H9 (cell line): ENCODE data around the gene ZNF408. TPM values are rescaled to one million over a fixed set of nuclear protein-coding genes. Genes with fewer than 3 reads are reported as not detected.
"Not testable (repeated sequence)": the region's sequence is repeated elsewhere in the genome, so short reads cannot be mapped to it uniquely, and the experiment has no call there.

Source experiments
- DNase-seq: peaks from one replicate; pipeline ENCODE4 v3.0.0-alpha.2; 2017
- H2AFZ ChIP-seq: one replicate; pipeline ENCODE4 v1.6.1; 2013; ENCODE audit warnings: mild to moderate bottlenecking, low read length, control low read depth, moderate library complexity
- H2AK5ac ChIP-seq: 2 replicates; pipeline ENCODE4 v1.6.1; 2013; ENCODE audit warnings: low read length, control low read depth, mixed read lengths; ENCODE audit not compliant: insufficient read length
- H2BK120ac ChIP-seq: one replicate; pipeline ENCODE4 v1.6.1; 2013; ENCODE audit warnings: low read depth, mild to moderate bottlenecking, low read length, control low read depth, inconsistent platforms; ENCODE audit not compliant: poor library complexity, severe bottlenecking
- H2BK12ac ChIP-seq: 2 replicates; pipeline ENCODE4 v1.6.1; 2013; ENCODE audit warnings: low read length, control low read depth, mixed read lengths, low read depth; ENCODE audit not compliant: insufficient read length
- H2BK15ac ChIP-seq: 2 replicates; pipeline ENCODE4 v1.6.1; 2013; ENCODE audit warnings: low read depth, low read length, control low read depth
- H2BK20ac ChIP-seq: one replicate; pipeline ENCODE4 v1.6.1; 2013; ENCODE audit warnings: low read depth, mild to moderate bottlenecking, low read length, control low read depth, inconsistent platforms; ENCODE audit not compliant: poor library complexity, severe bottlenecking
- H2BK5ac ChIP-seq: 2 replicates; pipeline ENCODE4 v1.6.1; 2013; ENCODE audit warnings: low read length, control low read depth, mixed read lengths; ENCODE audit not compliant: insufficient read length
- H3K14ac ChIP-seq: 2 replicates; pipeline ENCODE4 v1.6.1; 2013; ENCODE audit warnings: low read length, control low read depth; ENCODE audit not compliant: insufficient read depth
- H3K18ac ChIP-seq: 2 replicates; pipeline ENCODE4 v1.6.1; 2013; ENCODE audit warnings: low read depth, mild to moderate bottlenecking, mixed read lengths, low read length, control low read depth; ENCODE audit not compliant: insufficient read length
- H3K23ac ChIP-seq: 2 replicates; pipeline ENCODE4 v1.6.1; 2013; ENCODE audit warnings: low read length, control low read depth, mixed read lengths, low read depth; ENCODE audit not compliant: insufficient read length
- H3K23me2 ChIP-seq: 2 replicates; pipeline ENCODE4 v1.6.1; 2013; ENCODE audit warnings: low read depth, mild to moderate bottlenecking, mixed read lengths, low read length, control low read depth; ENCODE audit not compliant: insufficient read length, poor library complexity, severe bottlenecking
- H3K27ac ChIP-seq: 2 replicates; pipeline ENCODE4 v1.5.1; 2013; ENCODE audit warnings: low read length, control low read depth, mixed read lengths, low read depth; ENCODE audit not compliant: insufficient read length
- H3K27me3 ChIP-seq: 2 replicates; pipeline ENCODE4 v1.6.1; 2013; ENCODE audit warnings: low read length, control low read depth, inconsistent platforms; ENCODE audit not compliant: insufficient read depth
- H3K4ac ChIP-seq: 2 replicates; pipeline ENCODE4 v1.6.1; 2013; ENCODE audit warnings: low read depth, mild to moderate bottlenecking, control low read depth, inconsistent platforms, low read length, moderate library complexity
- H3K4me1 ChIP-seq: 2 replicates; pipeline ENCODE4 v1.6.1; 2013; ENCODE audit warnings: low read length, control low read depth, inconsistent platforms; ENCODE audit not compliant: insufficient read depth
- H3K4me2 ChIP-seq: 2 replicates; pipeline ENCODE4 v1.6.1; 2013; ENCODE audit warnings: low read length, control low read depth, mixed read lengths; ENCODE audit not compliant: insufficient read length, insufficient read depth
- H3K56ac ChIP-seq: 2 replicates; pipeline ENCODE4 v1.6.1; 2013; ENCODE audit warnings: low read depth, mild to moderate bottlenecking, mixed read lengths, low read length, control low read depth; ENCODE audit not compliant: insufficient read length
- H3K79me1 ChIP-seq: 2 replicates; pipeline ENCODE4 v1.6.1; 2013; ENCODE audit warnings: low read depth, mild to moderate bottlenecking, moderate library complexity, low read length, control low read depth, inconsistent platforms; ENCODE audit not compliant: insufficient read depth, poor library complexity, severe bottlenecking
- H3K79me2 ChIP-seq: 2 replicates; pipeline ENCODE4 v1.6.1; 2013; ENCODE audit warnings: low read length, control low read depth, inconsistent platforms; ENCODE audit not compliant: insufficient read depth
- H3K9ac ChIP-seq: 2 replicates; pipeline ENCODE4 v1.6.1; 2013; ENCODE audit warnings: low read length, control low read depth, mixed read lengths; ENCODE audit not compliant: insufficient read length; ENCODE audit errors: extremely low read depth
- H3K9me3 ChIP-seq: one replicate; pipeline ENCODE4 v1.6.1; 2013; ENCODE audit warnings: low read depth, low read length, inconsistent platforms; ENCODE audit not compliant: control insufficient read depth
- H3T11ph ChIP-seq: one replicate; pipeline ENCODE4 v1.6.1; 2013; ENCODE audit warnings: mild to moderate bottlenecking, low read length, control low read depth, inconsistent platforms
- H4K20me1 ChIP-seq: one replicate; pipeline ENCODE4 v1.6.1; 2013; ENCODE audit not compliant: control insufficient read depth, insufficient read length, insufficient read depth
- H4K5ac ChIP-seq: 2 replicates; pipeline ENCODE4 v1.6.1; 2013; ENCODE audit warnings: low read depth, mild to moderate bottlenecking, mixed read lengths, low read length, control low read depth; ENCODE audit not compliant: insufficient read length
- H4K8ac ChIP-seq: replicated peaks from 2 replicates; pipeline ENCODE4 v1.6.1; 2013; ENCODE audit warnings: low read length, control low read depth, mixed read lengths, low read depth; ENCODE audit not compliant: insufficient read length
- H4K91ac ChIP-seq: 2 replicates; pipeline ENCODE4 v1.6.1; 2013; ENCODE audit warnings: low read depth, mild to moderate bottlenecking, moderate library complexity, mixed read lengths, low read length, control low read depth; ENCODE audit not compliant: insufficient read length
- H3K27ac Mint-ChIP-seq, 3 experiments: 2 replicates in 2 of 3; 3 replicates in 1 of 3; pipeline ENCODE4 v1.8.0; 2020 to 2021; ENCODE audit warnings: mixed read lengths in 3 of 3, mild to moderate bottlenecking in 1 of 3, moderate library complexity in 1 of 3
- H3K27me3 Mint-ChIP-seq: 2 replicates; pipeline ENCODE4 v1.8.0; 2021; ENCODE audit warnings: low read depth, mild to moderate bottlenecking, moderate library complexity, mixed read lengths
- H3K36me3 Mint-ChIP-seq, 3 experiments: 2 replicates in 2 of 3; 3 replicates in 1 of 3; pipeline ENCODE4 v1.8.0; 2020 to 2021; ENCODE audit warnings: low read depth in 3 of 3, mixed read lengths in 3 of 3; ENCODE audit not compliant: insufficient read depth in 1 of 3
- H3K4me1 Mint-ChIP-seq, 2 experiments: 2 replicates each; pipeline ENCODE4 v1.8.0; 2020; ENCODE audit warnings: mixed read lengths in 2 of 2
- H3K4me3 Mint-ChIP-seq, 2 experiments: 2 replicates in 1 of 2; 3 replicates in 1 of 2; pipeline ENCODE4 v1.8.0; 2020 to 2021; ENCODE audit warnings: mild to moderate bottlenecking in 2 of 2, mixed read lengths in 2 of 2, moderate library complexity in 1 of 2
- H3K9me3 Mint-ChIP-seq, 2 experiments: 2 replicates in 1 of 2; 3 replicates in 1 of 2; pipeline ENCODE4 v1.8.0; 2020; ENCODE audit warnings: mild to moderate bottlenecking in 2 of 2, mixed read lengths in 2 of 2, moderate library complexity in 1 of 2
- CTCF ChIP-seq: fragments of 200-600 bp; sonication (generic); conservative IDR thresholded peaks from 3 replicates; pipeline ENCODE4 v1.8.0; 2021; ENCODE audit warnings: antibody characterized with exemption, mild to moderate bottlenecking
- WGBS: extraction: QIAGEN DNeasy Blood & Tissue Kit; methylation state at CpG from one replicate; pipeline ENCODE4 v1.1.7; 2013; ENCODE audit warnings: missing lambda C conversion rate, low lambda C conversion rate, mixed read lengths; ENCODE audit not compliant: insufficient read length; ENCODE audit errors: extremely low coverage; 5-methylcytosine and 5-hydroxymethylcytosine counted together
- total RNA-seq: library from RNA; stranded (reverse); gene quantifications from 2 replicates; pipeline ENCODE4 v1.2.1, GENCODE V29; 2021

Gene ZNF408
- total RNA-seq, 1 experiment from 2014 or later = 16.6 TPM

GRCh38 chr11:46706886-46707285, 6.1 kb downstream of the ZNF408 start:
- Histone ChIP-seq H3K56ac (no peak overlapping the region), H3K27ac (no peak overlapping the region), H3K23ac (no peak overlapping the region), H3K18ac (no peak overlapping the region), H3K79me1 (no peaks in the 10 kb centered on the region), H3K4ac (no peak overlapping the region), H3K27me3 (no peaks in the 10 kb centered on the region), H4K20me1 (no peaks in the 10 kb centered on the region), H4K8ac (no peak overlapping the region), H2BK12ac (no peak overlapping the region), H3K9me3 (no peaks in the 10 kb centered on the region), H3K79me2 (no peaks in the 10 kb centered on the region), H2BK15ac (no peak overlapping the region), H3K4me1 (no peaks in the 10 kb centered on the region), H3K4me2 (no peak overlapping the region), H3K9ac (no peak overlapping the region), H2BK5ac (no peak overlapping the region), H4K91ac (no peak overlapping the region), H2AK5ac (no peak overlapping the region), H4K5ac (no peak overlapping the region), H2BK20ac (no peak overlapping the region), H3T11ph (no peak overlapping the region), H2BK120ac (no peak overlapping the region), H2AFZ (no peak overlapping the region), H3K23me2 (no peaks in the 10 kb centered on the region), H3K14ac (no peak overlapping the region)
- peaks cover 20 to 50% (median 36%) of the 10 kb centered on the region in 3 experiments; a peak in 6 of 7 replicates for H3K36me3 Mint-ChIP-seq
- TF ChIP-seq CTCF = no peak
- WGBS = no CpG with 5 or more reads among the region's 7 CpGs
- no peak overlapping the region; a peak in 1 of 7 replicates for H3K27ac Mint-ChIP-seq
- H3K27me3 Mint-ChIP-seq = no peaks in the 10 kb centered on the region
- peaks cover 0 to 3% of the 10 kb centered on the region in 2 experiments; a peak in 1 of 4 replicates for H3K4me1 Mint-ChIP-seq
- DNase-seq = no peak
- no peak overlapping the region; a peak in 1 of 5 replicates for H3K4me3 Mint-ChIP-seq
- no peaks in the 10 kb centered on the region for H3K9me3 Mint-ChIP-seq

GRCh38 chr11:46709351-46709750, 8.5 kb downstream of the ZNF408 start:
- not testable (repeated sequence) for H2BK12ac ChIP-seq, H3K4ac ChIP-seq, H2BK5ac ChIP-seq, H2AFZ ChIP-seq, H3K27me3 Mint-ChIP-seq, H3K4me2 ChIP-seq, H3K9me3 Mint-ChIP-seq, H3K79me1 ChIP-seq, H4K91ac ChIP-seq, H4K5ac ChIP-seq, H3K79me2 ChIP-seq, H3K27ac ChIP-seq, H4K8ac ChIP-seq, H2BK120ac ChIP-seq, H3K27me3 ChIP-seq, DNase-seq, H3K9me3 ChIP-seq, H3K23me2 ChIP-seq, H3K56ac ChIP-seq, H3K9ac ChIP-seq, H3T11ph ChIP-seq, H2BK20ac ChIP-seq, H3K23ac ChIP-seq, H3K4me3 Mint-ChIP-seq, H2BK15ac ChIP-seq, H3K18ac ChIP-seq, H3K4me1 ChIP-seq, H3K4me1 Mint-ChIP-seq, H3K14ac ChIP-seq, H4K20me1 ChIP-seq, H2AK5ac ChIP-seq
- no CpG with 5 or more reads among the region's 9 CpGs for WGBS
- 0 out of 7 replicates have a peak overlapping the region, but pooled peaks of 1 of the 3 experiments have one; percentile 0 for H3K27ac Mint-ChIP-seq
- H3K36me3 Mint-ChIP-seq = peaks cover 6 to 29% (median 13%) of the 10 kb centered on the region in 3 experiments; a peak in 6 of 7 replicates
